Lower leg skin (tissue), 3 donors: ENCODE results near the gene RAP1A.

Source experiments
- CTCF ChIP-seq, 3 donors: fragments of 450-650 bp; IDR thresholded peaks; one replicate each; pipeline ENCODE4 v1.5.1; 2016; ENCODE audit warnings: antibody characterized with exemption in 3 of 3, mild to moderate bottlenecking in 3 of 3, moderate library complexity in 2 of 3
- POLR2A ChIP-seq, 2 donors: fragments of 450-650 bp; IDR thresholded peaks; one replicate each; pipeline ENCODE4 v1.6.1; 2016 to 2017; ENCODE audit warnings: antibody characterized with exemption in 2 of 2, mild to moderate bottlenecking in 1 of 2, moderate library complexity in 1 of 2

DNA sequence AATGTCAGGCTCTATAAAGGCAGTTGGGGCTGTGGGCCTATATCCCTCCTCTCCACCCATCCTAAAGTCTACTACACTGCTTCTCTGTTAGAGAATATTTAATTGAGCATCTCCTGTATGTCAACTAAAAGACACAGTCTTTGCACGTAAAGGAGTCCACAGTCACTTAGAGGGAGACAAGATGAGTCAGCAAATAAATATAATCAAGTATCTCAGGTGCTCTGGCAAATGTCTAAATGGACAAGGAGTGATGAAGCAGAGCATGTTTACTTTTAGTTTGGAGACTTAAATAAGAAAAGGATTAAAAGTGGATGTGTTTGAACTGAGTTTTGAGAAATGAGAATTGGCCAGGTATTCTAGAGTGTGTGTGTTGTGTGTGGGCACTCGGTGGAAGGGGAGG lies 41.8 kb upstream of the RAP1A start:
- TF ChIP-seq CTCF (IDR thresholded peaks at IDR 0.05) = no peak
- no peak for TF ChIP-seq POLR2A (IDR thresholded peaks at IDR 0.05)
